PFSK-1 (cell line): Measurements from ENCODE around the gene ODC1.

Experiments
- FOXP2 ChIP-seq: optimal IDR thresholded peaks from 2 replicates; pipeline ENCODE3; 2011; ENCODE audit warnings: borderline replicate concordance, control low read depth, inconsistent platforms; ENCODE audit not compliant: insufficient read depth; ENCODE audit errors: extremely low read length, extremely low read depth
- POLR2AphosphoS5 ChIP-seq: IDR thresholded peaks from 2 replicates; pipeline ENCODE4 v1.6.1; 2012; ENCODE audit warnings: low read depth, mild to moderate bottlenecking, control low read depth, low read length, moderate library complexity
- REST ChIP-seq, 2 experiments: IDR thresholded peaks; 2 replicates each; pipeline versions ENCODE4 v1.6.1 to v1.8.0; 2011 to 2012; ENCODE audit warnings: low read depth in 2 of 2, low read length in 2 of 2, control low read depth in 1 of 2, inconsistent platforms in 1 of 2, mild to moderate bottlenecking in 1 of 2, moderate library complexity in 1 of 2; ENCODE audit not compliant: insufficient read depth in 1 of 2
- SIN3A ChIP-seq: IDR thresholded peaks from 2 replicates; pipeline ENCODE4 v1.6.1; 2012; ENCODE audit warnings: mild to moderate bottlenecking, low read length, moderate library complexity, borderline replicate concordance; ENCODE audit not compliant: insufficient read depth
- TAF1 ChIP-seq: IDR thresholded peaks from 2 replicates; pipeline ENCODE4 v1.6.1; 2012; ENCODE audit warnings: low read length, control low read depth, borderline replicate concordance; ENCODE audit not compliant: insufficient read depth

ODC1 gene

GRCh38 chr2:10412380-10412779 lies 35.7 kb downstream of the ODC1 start:
- TF ChIP-seq FOXP2 (no peak), POLR2AphosphoS5 (no peak), TAF1 (no peak)

DNA sequence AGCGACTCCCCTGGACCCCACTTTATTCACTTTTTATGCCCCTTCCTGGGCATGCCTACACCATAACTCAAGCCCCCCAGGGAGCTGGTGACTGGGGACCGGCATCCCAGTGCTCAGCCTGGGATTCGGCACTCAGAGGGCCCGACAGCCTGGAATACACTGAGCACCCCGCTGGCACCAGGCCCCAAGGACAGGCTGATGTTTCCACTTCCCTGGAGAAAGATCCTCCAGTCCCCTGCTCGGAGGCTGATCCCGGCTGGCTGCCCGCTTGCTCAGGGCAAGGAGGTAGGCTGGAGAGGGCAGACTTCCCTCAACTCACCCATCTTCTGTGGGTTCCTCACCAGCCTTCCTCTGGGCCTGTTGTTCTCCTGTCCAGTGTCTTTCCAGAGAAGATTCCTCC lies 36.6 kb downstream of the ODC1 start:
- no peak for TF ChIP-seq TAF1
- TF ChIP-seq REST (IDR thresholded peaks at IDR 0.05; ENCODE audit: insufficient read depth in 1 of 2, low read depth in 2 of 2, low read length in 2 of 2), result no peak
- TF ChIP-seq FOXP2, result no peak

DNA sequence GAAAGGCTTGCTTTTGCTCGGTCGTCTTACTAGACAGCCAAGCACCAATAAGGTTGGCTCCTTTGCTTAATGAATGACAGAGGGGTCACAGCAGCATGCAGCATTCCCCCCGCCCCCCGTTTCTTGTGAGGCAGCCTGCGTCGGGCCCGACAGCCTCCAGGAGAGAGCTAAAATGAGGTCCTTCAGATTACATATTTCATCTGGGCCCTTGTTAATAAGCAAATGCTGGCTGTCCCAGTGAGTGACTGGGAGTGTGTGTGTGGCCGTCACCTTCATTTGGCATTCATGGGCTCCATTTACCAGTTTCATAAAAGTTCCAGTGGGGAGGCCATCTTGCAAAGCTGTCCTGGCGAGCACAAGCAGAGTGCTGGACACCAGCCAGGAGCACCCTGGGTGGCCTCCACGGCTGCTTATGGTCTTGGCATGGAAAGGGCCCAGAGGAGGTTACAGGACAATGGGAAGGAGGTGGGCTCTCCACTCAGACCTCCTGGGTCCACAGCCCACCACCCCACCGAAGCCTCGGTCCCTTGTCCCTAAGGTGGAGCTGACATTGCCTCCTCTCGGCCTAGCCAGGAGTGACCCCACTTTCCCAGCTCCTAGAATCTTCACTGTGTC lies 37.2 kb downstream of the ODC1 start:
- TF ChIP-seq REST (IDR thresholded peaks at IDR 0.05; ENCODE audit: insufficient read depth in 1 of 2, low read depth in 2 of 2, low read length in 2 of 2) (no peak), POLR2AphosphoS5 (no peak)

DNA sequence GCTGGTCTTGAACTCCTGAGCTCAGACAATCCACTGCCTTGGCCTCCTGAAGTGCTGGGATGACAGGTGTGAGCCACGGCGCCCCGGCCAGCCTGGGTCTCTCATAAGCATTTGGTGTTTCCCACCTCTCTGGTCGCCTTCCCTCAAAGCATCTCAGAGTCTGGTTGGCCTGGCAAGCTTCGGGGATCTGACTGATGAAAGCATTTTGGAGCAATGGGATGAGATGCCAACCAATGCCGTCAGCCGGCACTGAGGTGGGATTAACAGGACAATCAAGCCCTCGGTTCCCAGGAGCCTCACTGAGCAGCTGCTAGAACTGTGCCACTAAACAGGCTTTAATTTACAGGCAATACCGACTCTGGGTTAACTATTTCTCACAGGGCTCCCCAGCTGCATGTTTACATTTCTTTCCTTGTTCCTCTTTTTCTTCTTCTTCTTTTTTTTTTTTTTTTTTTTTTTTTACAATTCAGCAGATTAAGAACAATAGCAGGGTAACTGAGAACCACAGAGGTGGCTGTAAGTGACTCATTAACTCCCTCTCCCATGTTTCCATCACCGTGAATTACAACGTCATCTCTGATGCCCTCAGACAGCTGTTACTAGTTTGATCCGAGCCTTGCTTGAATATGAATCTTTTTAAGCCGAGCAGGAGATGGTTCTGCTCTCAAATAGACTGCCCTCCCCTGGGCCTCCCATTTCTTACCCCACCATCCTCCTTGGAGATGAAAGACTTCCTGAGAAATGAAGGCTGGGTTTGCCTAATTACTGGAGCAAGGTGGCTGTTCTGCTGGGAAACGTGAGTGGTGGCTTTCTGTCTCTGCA lies 37.9 kb downstream of the ODC1 start:
- TF ChIP-seq REST (IDR thresholded peaks at IDR 0.05; ENCODE audit: insufficient read depth in 1 of 2, low read depth in 2 of 2, low read length in 2 of 2) (no peak), SIN3A (no peak), TAF1 (no peak), FOXP2 (no peak), POLR2AphosphoS5 (no peak)

DNA sequence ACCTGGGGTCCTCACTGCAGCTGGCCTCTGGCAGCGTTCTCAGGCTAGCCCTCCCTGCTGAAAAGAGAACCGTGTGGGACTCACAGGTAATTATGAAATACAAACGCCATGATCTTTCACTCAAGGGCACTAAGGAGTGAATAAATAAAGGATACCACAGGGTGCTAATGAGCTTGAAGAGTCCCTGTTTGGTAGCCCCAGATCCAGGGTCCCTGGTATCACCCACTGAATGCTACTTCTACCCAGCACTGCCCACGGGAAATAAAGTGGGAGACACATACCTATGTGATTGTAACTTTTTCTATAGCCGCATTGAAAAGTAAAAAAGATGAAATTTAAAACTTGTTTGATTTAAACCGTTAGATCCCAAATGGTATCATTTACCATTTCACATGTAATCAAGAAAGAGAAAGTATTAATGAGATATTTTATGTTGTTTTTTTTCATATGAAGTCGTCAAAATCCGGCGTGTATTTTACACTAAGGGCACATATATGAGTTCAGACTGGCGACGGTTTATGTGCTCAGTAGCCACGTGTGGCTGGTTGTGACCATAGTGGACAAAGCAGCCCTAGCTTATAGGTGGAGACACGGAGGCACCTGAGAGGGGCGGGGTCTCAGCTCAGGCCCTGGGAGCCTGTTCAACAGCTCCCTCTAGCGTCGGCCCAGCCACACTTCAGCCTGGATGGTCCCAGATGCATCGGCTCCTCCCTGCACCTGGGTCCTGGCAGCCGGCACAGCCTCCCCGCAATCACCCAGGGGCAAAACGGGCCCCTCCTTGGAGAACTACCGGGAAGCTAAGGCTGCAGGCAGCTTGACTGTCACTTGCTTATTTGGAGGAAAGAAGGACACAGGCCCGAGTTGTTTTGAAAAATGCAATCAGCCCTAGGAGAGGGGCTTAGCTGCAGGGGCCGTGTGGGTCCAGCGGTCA lies 39.2 kb downstream of the ODC1 start:
- TF ChIP-seq SIN3A (no peak), REST (IDR thresholded peaks at IDR 0.05; ENCODE audit: insufficient read depth in 1 of 2, low read depth in 2 of 2, low read length in 2 of 2) (no peak), TAF1 (no peak), FOXP2 (peak; percentile 71), POLR2AphosphoS5 (no peak)
